Esophagus muscularis mucosa (tissue), 4 donors: ENCODE data around the gene RTN3.

Experiments used
- CTCF ChIP-seq, 3 experiments: fragments of 200-600 bp in 2 of 3; fragments of 450-650 bp in 1 of 3; sonication (generic) in 2 of 3; IDR thresholded peaks; one replicate each; pipeline ENCODE4 v1.5.1; 2017 to 2019; ENCODE audit warnings: antibody characterized with exemption in 3 of 3, mild to moderate bottlenecking in 2 of 3, moderate library complexity in 1 of 3
- EP300 ChIP-seq: sonication (generic); formaldehyde crosslinking; IDR thresholded peaks from one replicate; pipeline ENCODE4 v1.6.1; 2017; ENCODE audit warnings: antibody characterized with exemption
- POLR2A ChIP-seq: fragments of 450-650 bp; IDR thresholded peaks from one replicate; pipeline ENCODE4 v1.6.1; 2017; ENCODE audit warnings: antibody characterized with exemption, moderate library complexity, mild to moderate bottlenecking, low read depth
- POLR2AphosphoS5 ChIP-seq, 2 donors: sonication (generic); formaldehyde crosslinking; IDR thresholded peaks; one replicate each; pipeline ENCODE4 v1.6.1; 2017; ENCODE audit warnings: antibody characterized with exemption in 2 of 2

GRCh38 chr11:63779039-63779438, 97.7 kb downstream of the RTN3 start:
- TF ChIP-seq CTCF (IDR thresholded peaks at IDR 0.05) (no peak), EP300 (no peak), POLR2A (no peak), POLR2AphosphoS5 (IDR thresholded peaks at IDR 0.05) (no peak)
